Activated T-helper 9 cell treated with anti-CD3 and anti-CD28 coated beads, Interleukin-2, amount 50 U/mL, for 16 hours (primary cell): Measurements from ENCODE around the gene C1QTNF1.

Experiments
- DNase-seq: peaks from one replicate; pipeline ENCODE4 v3.0.0-alpha.2; 2020; ENCODE audit warnings: low read depth

Gene C1QTNF1

DNA sequence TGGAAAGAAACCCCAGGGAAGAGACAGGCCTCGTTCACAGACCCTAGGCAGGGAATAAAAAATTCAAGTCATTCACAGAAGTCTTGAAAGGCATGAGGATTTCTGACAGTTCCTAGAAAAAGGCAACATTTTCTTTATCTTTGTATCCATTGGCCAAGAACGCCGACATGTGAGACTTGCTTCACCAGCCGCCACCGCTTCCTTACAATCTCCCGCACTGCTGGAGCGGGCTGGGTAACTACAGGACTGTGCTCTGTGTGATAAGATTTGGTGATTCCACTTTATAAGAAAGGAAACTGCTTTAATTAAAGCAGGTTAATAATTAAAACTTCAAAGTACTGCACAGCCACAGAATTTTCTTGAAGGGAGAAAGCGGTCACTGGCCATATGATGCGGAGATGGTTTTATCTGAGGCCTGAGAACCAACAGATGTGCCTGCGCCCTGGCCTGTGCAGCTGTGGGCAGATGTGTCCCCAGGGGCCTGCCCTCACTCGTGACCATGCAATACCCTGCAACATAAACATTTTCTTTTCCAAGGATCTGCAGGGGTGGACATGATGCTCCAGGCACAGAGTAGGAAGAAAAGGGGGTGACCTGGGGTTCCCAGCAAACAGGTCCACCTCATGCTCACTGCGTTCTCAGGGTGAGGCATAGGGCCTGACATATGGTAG lies 31.3 kb upstream of the C1QTNF1 start:
- no peak for DNase-seq

DNA sequence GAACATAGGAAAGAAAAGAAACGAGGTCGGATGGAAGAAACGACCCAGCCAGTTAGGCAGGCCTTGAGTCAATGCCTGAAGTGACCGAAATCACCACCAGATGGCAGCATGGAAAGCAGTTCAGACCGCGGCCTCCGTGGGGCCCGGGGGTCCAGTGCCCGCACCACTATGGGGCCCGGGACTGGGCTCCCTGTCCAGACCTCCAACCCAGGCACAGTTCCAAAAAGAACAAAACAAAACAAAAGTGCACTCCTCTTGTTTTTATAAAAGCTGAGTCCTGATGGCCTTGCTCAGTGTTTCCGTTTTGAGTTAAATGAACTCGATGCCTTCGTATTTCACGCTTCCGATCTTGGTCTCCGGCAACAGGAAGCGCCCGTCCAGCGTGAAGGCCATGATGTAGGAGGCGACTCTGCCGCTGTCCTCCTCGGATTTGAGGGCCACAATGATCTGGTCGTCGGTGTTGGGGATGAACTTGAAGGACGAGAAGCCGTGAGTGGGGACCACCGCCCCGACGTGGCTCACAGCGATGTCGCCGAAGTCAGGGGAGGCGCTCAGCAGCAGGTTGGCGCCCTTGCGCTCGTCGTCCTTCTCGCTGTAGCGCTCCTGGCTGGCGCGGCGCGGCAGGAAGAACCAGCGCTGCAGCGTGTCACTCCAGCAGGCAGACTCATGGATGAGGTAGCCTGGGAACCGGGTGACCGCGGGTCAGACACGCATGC lies 30.6 kb upstream of the C1QTNF1 start:
- peak; percentile 34 for DNase-seq

DNA sequence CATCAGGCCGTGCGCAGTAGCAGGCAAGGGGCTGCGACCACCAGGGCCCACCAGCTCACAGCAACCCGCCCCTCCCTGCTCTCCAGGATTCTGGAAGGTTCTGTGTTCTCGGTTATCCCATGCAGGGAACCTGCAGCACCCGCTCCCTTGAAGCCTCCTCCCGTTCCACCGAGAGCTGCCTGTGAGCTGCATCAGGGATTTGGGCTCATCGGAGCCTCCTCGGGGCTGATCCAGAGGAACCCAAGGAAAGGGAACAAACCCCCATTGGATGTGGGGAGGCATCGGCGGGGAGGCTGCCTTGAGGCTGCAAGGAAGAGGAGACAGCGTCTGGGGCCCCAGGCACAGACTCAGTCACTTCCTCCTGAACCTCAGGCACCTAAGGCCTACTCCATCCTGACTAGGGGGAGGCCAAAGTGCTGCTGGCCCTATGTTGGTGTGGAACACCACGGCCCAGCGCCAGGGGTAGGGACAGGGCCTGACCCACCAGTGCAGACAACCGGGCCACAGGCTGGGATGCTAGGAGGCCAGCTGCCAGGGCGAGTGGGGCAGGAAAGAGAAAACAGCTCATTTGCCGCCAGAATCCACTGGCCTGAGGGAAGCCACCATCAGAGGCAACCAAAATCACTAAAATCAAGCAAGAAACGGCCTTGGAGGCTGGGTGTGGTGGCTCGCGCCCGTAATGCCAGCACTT lies 29.8 kb upstream of the C1QTNF1 start:
- DNase-seq = no peak

DNA sequence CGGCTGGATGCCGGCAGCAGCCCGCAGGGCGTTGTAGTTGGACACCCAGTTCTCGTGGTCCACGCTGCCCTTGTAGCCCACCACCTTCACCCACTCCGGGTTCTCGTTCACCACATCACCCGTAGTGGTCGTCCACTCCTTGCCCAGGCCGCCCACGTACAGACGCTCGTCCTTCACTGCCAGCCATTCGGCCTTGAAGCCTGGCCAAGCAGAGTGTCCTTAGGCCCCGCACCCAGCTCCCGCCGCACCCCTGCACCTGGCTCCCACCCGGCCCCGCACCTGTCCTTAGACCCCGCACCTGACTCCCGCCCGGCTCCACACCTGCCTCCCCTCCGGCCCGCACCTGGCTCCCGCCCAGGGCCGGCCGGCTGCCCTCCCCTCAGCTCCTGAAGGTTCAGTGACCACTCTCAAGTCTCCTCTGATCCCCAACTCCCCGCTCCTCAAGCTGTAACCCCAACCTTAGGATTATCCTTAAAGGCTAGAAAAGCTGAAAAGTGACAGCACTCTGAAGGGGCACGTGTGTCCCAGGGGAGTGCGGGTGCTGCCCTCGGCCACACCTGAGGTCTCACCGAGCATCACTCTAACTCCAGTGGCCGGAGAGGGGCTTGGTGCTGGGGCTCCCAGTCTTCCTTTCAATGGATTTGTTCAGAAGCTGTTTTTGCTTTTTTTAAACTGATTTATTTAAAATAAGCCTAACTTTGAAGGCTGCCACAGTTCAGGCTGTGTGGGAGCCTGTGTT lies 28.8 kb upstream of the C1QTNF1 start:
- no peak for DNase-seq

DNA sequence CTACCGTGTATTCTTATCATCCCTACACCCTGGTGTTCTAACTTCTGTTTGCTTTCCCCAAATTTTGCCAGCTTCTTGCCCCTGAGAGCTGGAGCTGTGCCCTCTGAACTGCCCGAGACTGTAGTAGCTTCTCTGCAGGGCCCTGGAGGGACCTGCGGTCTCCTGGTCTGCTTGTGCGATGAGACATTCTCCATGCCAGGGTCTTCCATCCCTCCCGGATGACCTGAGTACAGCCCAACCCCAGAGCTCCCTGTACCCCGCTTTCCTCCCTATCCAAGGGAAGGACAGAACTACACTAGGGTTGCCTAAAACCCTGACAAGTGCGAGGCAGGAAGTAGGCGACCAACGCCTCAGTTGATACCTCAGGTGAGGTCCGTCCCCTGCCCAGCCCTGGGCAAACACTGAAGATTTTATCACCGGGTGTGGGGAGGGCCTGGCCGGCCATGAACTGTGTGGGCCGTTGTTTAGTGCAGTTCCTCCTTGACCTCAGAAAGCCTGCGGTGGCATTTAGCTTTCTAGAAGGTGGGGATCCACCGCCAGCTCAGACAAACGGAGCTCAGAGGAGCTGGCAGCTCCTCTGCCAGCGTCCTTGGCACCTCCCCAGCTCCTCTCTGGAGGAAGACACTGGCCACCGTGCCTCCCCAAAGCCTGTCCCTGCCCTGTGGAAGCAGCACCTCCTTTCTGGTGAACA lies 28.1 kb upstream of the C1QTNF1 start:
- no peak for DNase-seq

DNA sequence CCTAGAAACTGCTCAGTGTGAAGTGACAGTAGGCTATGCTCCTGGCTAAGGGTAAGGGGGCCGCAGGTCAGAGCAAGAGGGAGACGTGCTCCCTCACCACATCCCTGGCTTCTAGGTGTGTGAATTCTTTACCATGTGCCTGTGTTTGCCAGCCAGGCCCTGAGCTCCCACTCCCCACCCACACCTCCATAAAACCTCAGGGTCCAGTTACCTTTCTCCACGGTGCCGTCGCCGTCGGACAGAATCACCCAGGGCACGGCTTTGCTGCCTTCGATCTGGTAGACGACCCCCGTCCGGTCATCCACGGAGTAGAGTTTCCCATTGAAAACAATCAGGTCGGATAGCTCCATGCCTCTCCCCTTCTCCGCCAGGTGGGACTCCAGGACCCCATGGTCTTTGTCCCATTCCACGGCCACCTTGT lies 27.2 kb upstream of the C1QTNF1 start:
- DNase-seq = no peak

DNA sequence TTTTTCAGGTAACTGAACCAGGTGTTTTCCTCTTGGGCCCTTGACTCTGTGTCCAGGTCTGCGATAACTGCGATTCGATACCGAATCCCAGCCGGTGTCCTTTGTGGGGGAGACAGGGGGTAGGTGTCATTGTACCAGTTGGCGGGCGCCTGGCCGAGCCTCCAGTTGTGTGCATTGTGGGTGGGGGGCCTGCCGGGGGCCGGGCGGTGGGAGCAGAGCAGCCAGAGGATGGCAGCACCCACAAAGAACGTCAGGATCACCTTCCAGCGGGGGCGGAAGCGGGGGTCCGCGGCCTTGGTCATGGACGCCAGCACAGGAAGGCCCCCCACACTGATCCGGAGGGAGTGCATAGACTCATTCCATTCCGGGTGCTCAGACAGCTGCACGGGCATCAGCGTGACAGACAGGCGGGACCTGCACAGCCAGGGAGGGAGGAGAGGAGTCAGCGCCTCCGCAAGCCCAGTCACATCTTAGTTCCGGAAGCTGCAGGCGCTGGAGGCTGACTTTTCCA lies 26.7 kb upstream of the C1QTNF1 start:
- no peak for DNase-seq

DNA sequence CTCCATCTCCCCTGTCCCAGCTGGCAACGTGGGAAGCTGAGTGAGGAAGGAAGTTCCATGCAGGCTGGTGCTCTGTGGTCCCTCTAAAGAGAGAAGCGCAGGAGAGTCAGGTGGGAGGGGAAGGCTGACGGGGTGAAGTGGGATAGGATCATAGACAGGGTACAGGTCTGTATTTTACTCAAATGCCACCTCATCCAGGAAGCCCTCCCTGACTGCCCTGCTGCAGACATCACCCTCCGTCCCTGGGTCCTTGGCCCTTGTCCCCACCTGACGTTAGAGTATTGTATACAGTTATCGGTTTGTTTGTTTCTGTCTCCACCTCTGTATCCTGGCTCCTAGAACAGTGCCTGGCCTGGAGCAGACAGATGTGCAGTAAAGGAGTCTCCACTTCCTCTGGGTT lies 26.1 kb upstream of the C1QTNF1 start:
- no peak for DNase-seq

DNA sequence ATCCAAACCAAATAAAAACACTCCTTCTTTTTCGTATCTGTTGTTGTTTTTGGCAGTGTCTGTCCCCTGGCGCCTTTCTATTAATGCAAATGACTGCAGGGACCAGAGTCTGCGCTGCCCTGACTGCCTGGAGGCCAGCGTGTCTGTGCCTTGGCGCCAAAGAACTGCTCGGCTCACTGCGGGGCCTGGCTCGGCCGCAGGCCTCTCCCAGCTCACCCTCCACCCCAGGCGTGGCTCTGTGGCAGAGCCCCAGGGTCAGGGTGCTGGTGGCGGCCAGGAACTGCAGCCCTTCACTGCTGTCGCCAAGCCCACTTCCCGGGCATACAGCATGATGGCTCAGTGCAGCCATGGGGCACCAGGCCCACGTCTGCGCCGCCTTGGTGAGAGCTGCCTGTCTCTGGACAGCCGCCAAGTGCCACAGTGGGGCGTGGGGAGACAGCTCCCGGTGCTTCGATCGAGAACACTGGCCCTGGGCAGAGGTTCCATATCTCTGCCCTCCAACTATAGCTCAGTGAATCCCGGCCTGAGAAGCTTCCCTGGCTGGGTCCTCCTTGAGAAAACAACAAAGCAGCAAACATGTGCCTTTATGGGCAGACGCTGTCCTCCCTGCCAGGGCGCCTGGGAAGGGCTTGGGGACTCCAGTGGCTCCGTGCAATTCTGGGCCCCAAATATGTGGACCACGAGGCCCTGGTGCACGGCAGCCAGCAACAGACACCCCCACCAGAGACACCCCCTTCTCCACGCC lies 25.5 kb upstream of the C1QTNF1 start:
- DNase-seq = no peak

DNA sequence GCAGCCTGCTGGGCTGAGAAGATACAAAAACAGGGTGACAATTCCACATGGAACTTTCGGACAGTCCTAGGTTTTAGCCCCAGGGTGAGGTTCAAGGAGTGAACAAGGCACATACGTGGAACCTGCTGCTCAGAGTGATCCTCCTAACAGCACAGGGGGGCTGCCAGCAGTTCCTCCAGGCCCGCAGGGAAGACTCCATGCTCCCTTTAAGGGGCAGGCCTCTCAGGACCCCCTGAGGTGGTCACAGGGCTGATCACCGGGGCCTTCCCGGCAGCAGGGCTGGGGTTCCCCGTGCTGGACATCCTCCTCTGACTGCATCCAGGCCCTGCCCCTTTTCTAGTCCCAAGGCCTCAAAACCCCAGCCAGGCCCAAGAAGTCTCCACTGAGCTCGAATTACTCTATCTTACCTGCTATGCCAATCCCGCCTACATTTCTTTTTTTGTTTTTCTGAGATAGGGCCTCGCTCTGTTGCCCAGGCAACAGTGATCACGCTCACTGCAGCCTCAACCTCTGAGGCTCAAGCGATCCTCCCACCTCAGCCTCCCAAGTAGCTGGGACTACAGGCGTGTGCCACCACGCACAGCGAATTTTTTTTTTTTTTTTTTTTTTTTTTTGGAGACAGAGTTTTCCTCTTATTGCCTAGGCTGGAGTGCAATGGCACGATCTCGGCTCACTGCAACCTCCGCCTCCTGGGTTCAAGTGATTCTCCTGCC lies 24.8 kb upstream of the C1QTNF1 start:
- no peak for DNase-seq

DNA sequence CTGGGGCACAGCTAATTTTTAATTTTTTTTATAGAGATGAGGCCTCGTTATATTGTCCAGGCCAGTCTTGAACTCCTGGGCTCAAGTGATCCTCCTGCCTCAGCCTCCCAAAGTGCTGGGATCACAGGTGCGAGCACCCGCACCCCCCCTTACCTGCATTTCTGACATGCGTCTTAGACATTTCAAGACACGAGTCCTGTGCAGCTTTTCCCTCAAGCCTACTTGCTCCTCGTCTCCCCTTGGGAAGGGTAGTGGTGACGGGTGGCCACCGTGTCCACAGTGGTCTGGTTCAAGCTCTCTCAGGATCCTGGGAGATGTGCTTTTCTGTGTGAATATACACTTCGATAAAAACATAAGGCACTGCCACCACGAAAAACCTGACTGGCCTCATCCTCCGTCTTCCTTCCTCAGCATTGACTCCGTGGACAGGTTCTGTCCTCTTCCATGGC lies 24.0 kb upstream of the C1QTNF1 start:
- DNase-seq = no peak

DNA sequence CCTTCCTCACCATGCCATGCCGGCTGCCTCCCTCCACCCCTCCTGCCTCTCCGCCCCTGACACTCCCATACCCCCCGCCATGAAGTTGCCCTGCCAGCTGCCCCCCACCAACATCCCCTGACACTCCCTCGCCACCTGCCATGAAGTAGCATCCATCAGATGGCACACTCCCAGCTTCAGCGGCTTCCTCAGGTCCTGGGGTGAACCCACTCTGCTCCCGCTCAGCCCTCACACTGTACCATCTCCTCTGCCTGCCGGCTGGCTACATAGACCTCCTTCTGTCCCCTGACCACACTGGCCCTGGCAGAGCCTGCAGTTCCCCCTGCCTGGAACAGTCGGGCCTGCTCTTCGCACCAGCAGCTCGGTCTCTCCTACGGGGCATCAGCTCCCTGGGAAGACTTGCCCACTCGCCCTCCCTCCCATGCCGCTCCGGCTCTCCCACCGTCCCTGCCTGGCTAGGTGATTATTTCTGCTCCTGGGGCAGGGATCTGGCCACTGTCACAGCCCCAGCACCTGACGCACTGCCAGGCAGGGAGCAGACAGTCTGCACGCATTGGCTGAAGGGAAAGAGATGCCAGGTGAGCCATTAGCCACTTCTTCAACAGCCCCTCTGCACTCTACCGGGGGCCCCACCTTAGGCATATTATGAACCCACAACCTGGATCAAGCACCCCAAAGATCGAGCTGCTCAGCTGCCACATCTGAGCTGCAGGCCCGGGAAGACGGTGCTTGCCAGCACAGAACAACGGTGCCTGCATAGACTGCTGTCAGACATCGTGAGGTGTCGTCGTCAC lies 23.4 kb upstream of the C1QTNF1 start:
- DNase-seq = no peak

DNA sequence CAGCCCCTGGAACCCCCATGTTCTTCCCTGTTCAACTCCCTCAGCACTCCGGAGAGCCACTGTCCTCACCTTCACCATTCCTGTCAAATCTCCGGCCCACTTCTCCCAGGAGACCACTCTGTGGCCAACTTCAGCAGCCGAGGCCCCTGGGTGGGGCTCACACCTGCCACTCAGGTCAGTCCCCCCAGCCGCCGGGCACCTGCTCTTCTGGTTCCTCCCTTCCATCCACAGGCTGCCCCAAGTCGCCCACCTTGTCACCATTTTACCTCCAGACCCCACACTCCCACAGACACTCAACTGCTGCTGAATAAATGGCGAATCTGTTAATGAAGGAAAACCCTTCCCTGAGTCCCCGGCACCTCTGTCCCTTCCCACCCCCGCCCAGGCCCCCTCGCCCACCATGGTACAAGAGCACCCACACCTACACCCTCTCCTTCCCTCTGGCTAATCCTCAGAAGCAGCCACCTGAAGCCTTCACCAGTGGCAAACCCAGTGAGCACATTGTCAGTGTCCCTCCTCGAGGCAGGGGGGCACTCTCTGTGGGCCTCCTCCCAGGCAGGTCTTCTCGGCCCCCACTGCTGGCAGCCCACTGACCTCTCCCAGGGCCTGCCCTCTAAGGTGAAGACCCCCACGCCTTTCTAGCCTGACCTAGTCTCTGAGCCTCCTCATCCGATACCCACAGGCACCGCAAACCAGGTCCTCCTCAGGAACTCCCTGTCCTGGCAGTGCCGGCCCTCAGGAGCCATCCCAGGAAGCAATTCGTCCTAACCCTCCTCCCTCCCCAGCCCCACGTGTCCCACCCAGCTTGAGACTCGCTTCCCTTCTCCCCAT lies 22.6 kb upstream of the C1QTNF1 start:
- DNase-seq = no peak

DNA sequence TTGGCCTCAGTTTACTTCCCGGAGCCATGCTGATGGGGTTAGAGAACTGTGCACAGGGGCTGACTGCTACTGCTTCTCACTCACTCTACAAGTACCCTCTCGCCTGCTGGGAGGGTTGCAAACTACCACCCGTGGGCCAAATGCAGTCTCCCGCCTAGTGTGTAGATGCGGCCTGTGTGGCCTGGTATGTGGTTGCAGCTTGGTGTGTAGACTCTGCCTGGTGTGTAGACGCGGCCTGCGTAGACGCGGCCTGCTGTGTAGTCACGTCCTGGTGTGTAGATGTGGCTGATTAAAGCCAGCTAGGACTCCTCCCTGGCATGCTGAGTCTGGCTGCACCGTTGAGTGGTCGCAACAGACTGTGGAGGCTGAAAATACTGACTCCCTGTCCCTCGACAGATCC lies 21.7 kb upstream of the C1QTNF1 start:
- DNase-seq = no peak

DNA sequence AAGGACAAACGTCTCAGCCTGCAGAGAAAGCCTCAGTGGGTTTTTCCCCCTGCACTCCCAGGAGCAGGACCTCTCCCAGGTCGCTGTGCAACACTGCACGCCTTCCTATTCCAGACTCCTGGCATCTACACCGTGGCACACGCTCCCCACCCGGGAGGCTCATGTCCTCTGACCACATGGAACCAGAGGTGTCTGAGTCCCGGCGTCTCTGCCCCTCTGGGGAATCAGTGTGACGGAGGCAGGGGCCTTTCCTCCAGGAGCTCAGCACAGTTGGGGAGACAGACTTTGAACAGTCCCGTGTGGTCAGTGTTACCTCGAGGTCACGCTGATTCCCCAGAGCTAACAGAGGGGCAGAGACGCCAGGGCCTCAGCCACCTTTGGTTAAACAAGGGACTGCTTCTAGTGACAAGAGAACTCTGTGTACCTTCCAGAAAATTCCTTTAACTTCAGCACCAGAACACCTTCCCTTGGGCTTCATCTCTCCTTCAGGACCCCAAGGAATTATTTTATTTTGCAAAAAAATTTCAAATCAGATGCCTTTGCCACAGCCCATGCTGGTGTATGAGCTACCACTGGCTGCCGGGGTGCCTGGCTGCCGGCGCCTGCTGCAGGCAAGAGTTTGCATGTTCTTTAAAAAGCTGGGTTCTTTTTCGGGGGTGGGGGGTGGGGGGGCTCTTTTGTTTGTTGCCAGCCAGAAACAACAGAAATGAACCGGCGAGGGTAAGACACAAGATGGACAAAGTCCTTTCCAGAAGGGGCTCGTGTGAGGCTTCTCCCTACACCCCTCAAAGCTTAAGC lies 21.0 kb upstream of the C1QTNF1 start:
- DNase-seq = no peak

DNA sequence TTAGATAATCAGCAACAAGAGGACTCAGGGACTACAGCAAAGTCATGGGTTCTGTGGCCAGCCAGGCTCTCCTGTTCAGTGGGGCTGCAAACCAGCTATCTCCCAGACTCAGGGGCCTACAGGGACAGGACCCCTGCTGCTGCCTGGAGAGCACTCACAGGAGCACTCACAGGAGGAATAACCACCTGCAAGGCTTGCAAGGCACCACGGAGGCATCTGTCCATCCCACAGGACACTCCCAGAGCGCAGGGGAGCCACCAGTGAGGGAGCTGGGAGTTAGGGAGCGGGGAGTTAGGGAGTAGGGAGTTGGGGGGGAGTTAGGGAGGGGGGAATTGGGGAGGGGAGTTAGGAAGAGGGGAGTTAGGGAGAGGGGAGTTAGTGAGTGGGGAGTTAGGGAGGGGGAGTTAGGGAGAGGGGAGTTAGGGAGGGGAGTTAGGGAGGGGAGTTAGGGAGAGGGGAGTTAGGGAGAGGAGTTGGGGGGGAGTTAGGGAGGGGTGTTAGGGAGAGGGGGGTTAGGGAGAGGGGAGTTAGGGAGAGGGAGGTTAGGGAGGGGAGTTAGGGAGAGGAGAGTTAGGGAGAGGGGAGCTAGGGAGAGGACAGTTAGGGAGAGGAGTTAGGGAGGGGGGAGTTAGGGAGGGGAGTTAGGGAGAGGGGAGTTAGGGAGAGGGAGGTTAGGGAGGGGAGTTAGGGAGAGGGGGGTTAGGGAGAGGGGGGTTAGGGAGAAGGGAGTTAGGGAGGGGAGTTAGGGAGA lies 20.1 kb upstream of the C1QTNF1 start:
- DNase-seq = no peak
